AG04450 (cell line): ENCODE measurements around the gene C2orf76. TPM values are rescaled to one million over a fixed set of nuclear protein-coding genes. Genes with fewer than 3 reads are reported as not detected.
A peak's percentile ranks its signal among the peaks of the same experiment; 100 is the strongest.

Experiments used
- CTCF ChIA-PET: fragments of 300-600, 350-600 bp; formaldehyde crosslinking; extraction: SDS; loops from one replicate; lab custom pipeline; 2022; ENCODE audit warnings: antibody characterized with exemption, inconsistent platforms; lab: Charles Lee
- POLR2A ChIA-PET: fragments of 350-600 bp; formaldehyde crosslinking; extraction: SDS; loops from one replicate; lab custom pipeline; 2021; ENCODE audit warnings: antibody characterized with exemption, inconsistent platforms; lab: Yijun Ruan, JAX
- DNase-seq: peaks from one replicate; pipeline ENCODE4 v3.0.0-alpha.2; 2011; ENCODE audit warnings: low read depth, low spot score
- H3K27ac ChIP-seq: one replicate; pipeline ENCODE4 v1.5.1; 2012; ENCODE audit warnings: low read depth, low read length, control low read depth
- H3K27me3 ChIP-seq: one replicate; pipeline ENCODE4 v1.6.0; 2012; ENCODE audit warnings: low read length; ENCODE audit not compliant: control insufficient read depth, insufficient read depth
- H3K4me3 ChIP-seq: 2 replicates; pipeline ENCODE4 v1.5.1; 2011; ENCODE audit warnings: mild to moderate bottlenecking, low read depth, low read length, control low read depth
- H3K9me3 ChIP-seq: 2 replicates; pipeline ENCODE4 v1.5.1; 2012; ENCODE audit warnings: low read length; ENCODE audit not compliant: control insufficient read depth, insufficient read depth
- polyA plus RNA-seq: library from polyadenylated mRNA; depleted of rRNA; stranded (reverse); fragments of >200 nt; gene quantifications from 2 replicates; pipeline ENCODE4 v1.2.3, GENCODE V29; 2011
- TF ChIP-seq, protein P1 (sequence below): IDR thresholded peaks from 2 replicates; pipeline ENCODE4 v1.5.1; 2011; ENCODE audit warnings: low read depth, low read length, control low read depth, inconsistent platforms

Gene C2orf76
- polyA plus RNA-seq, 1 experiment: 26.5 TPM

GRCh38 chr2:119294671-119295070 is 72.0 kb downstream of the C2orf76 start:
- H3K27me3 ChIP-seq: no peaks in the 10 kb centered on the region
- no peaks in the 10 kb centered on the region for H3K9me3 ChIP-seq
- no peak overlapping the region for H3K4me3 ChIP-seq
- no peak for DNase-seq
- H3K27ac ChIP-seq: no peak overlapping the region
- POLR2A ChIA-PET: no interaction called here
- CTCF ChIA-PET: no interaction called here
- TF ChIP-seq, protein P1, sequence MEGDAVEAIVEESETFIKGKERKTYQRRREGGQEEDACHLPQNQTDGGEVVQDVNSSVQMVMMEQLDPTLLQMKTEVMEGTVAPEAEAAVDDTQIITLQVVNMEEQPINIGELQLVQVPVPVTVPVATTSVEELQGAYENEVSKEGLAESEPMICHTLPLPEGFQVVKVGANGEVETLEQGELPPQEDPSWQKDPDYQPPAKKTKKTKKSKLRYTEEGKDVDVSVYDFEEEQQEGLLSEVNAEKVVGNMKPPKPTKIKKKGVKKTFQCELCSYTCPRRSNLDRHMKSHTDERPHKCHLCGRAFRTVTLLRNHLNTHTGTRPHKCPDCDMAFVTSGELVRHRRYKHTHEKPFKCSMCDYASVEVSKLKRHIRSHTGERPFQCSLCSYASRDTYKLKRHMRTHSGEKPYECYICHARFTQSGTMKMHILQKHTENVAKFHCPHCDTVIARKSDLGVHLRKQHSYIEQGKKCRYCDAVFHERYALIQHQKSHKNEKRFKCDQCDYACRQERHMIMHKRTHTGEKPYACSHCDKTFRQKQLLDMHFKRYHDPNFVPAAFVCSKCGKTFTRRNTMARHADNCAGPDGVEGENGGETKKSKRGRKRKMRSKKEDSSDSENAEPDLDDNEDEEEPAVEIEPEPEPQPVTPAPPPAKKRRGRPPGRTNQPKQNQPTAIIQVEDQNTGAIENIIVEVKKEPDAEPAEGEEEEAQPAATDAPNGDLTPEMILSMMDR: no peak

GRCh38 chr2:119293900-119294299 is 72.7 kb downstream of the C2orf76 start:
- no peak for DNase-seq

GRCh38 chr2:119293254-119293653 is 73.4 kb downstream of the C2orf76 start:
- Histone ChIP-seq H3K9me3 (no peaks in the 10 kb centered on the region), H3K4me3 (no peak overlapping the region), H3K27ac (no peak overlapping the region), H3K27me3 (no peaks in the 10 kb centered on the region)
- DNase-seq: no peak
- POLR2A ChIA-PET: interaction anchor here (0.5 kb wide), 1 partner anchor 62 kb away, joined by 7 read pairs; no protein-coding TSS in a partner anchor
- TF ChIP-seq, protein P1: no peak
- CTCF ChIA-PET: interaction anchor here (2.9 to 4.5 kb wide), 2 partner anchors 12 to 282 kb away, joined by 27 to 29 read pairs; no protein-coding TSS in a partner anchor

More at GRCh38 chr2:119293900-119294299, 72.7 kb downstream of the C2orf76 start:
- TF ChIP-seq, protein P1: no peak
- Histone ChIP-seq H3K27me3 (no peaks in the 10 kb centered on the region), H3K27ac (no peak overlapping the region), H3K9me3 (no peaks in the 10 kb centered on the region), H3K4me3 (no peak overlapping the region)
- CTCF ChIA-PET: interaction anchor here (4.5 kb wide), 1 partner anchor 13 kb away, joined by 27 read pairs; no protein-coding TSS in a partner anchor
- POLR2A ChIA-PET: no interaction called here

DNA sequence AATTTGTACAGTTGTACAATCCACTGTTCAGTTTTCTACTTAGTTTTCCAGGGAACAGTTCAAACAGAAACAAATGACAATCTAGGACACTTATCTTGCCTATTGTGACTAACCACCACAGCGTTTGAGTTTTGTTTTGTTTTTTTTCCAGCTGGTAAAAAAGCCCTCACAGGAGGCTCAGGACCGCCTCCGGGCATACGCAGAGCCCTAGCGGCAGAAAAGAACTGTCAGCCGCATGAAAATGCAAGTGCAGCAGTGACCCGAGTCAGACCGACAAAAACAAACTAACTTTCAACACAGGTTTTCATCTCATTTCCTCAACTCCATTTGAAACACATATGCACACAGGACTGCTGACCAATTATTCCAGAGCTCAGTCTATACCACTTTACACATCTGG is 74.4 kb downstream of the C2orf76 start:
- Histone ChIP-seq H3K27ac (no peak overlapping the region), H3K9me3 (no peaks in the 10 kb centered on the region), H3K4me3 (no peak overlapping the region), H3K27me3 (no peaks in the 10 kb centered on the region)
- TF ChIP-seq, protein P1: peak; percentile 36
- ChIA-PET CTCF (interaction anchor here (1.1 to 4.5 kb wide), 13 partner anchors 11 to 411 kb away, joined by 3 to 41 read pairs (median 22); no protein-coding TSS in a partner anchor), POLR2A (no interaction called here)
- no peak for DNase-seq

DNA sequence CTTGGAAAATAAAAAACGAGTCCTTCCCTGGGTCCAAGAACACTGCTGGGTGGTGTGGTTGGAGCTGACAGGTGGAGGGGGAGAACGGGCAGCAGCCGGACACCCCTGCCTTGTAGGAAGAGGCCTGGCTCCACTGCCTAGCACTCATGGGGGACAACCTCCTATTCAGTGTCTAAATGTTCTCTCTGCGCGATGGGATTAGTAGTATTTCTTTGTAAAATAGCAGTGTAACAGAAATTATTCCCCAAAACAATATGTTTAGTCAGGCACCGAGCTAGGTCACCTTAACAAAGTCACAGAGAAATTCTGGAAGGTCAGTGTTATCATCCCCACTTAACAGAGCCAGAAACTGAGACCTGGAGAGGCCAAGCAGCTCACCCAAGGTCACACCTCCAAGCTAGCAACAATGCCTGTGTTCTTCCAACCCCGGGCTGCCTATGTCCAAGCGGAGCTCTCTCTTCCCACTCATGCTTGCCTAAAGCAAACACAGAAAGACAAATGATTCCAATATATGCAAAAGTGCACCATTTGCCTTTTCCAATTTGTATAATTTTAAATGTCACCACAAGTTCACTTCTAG is 75.0 kb downstream of the C2orf76 start:
- Histone ChIP-seq H3K9me3 (no peaks in the 10 kb centered on the region), H3K4me3 (no peak overlapping the region), H3K27ac (no peak overlapping the region), H3K27me3 (no peaks in the 10 kb centered on the region)
- ChIA-PET POLR2A (no interaction called here), CTCF (interaction anchor here (0.6 to 4.5 kb wide), 24 partner anchors 8 to 410 kb away, joined by 3 to 41 read pairs (median 6); no protein-coding TSS in a partner anchor)
- TF ChIP-seq, protein P1: no peak
- no peak for DNase-seq
